ENCODE measurements around the gene HOXD3. TPM values are rescaled to one million over a fixed set of nuclear protein-coding genes. Genes with fewer than 3 reads are reported as not detected.
A peak's percentile ranks its signal among the peaks of the same experiment; 100 is the strongest.

Gene HOXD3
- polyA plus RNA-seq, 1 of the 3 experiments (the other 2 are of a cell fraction) = 0.81 TPM

DNA sequence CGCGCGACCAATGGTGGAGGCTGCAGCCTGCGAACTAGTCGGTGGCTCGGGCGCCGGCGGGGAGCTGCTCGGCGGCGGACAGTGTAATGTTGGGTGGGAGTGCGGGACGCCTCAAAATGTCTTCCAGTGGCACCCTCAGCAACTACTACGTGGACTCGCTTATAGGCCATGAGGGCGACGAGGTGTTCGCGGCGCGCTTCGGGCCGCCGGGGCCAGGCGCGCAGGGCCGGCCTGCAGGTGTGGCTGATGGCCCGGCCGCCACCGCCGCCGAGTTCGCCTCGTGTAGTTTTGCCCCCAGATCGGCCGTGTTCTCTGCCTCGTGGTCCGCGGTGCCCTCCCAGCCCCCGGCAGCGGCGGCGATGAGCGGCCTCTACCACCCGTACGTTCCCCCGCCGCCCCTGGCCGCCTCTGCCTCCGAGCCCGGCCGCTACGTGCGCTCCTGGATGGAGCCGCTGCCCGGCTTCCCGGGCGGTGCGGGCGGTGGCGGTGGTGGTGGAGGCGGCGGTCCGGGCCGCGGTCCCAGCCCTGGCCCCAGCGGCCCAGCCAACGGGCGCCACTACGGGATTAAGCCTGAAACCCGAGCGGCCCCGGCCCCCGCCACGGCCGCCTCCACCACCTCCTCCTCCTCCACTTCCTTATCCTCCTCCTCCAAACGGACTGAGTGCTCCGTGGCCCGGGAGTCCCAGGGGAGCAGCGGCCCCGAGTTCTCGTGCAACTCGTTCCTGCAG lies 34.3 kb upstream of the HOXD3 start, which contains the start of gene HOXD9:
Gene HOXD9, plus strand, starts transcription at position 37 of the 728 bp plus-strand sequence. Its CDS starts 50 bp downstream, at position 87.
- POLR2A ChIA-PET = interaction anchor here (0.5 to 4.1 kb wide), 12 partner anchors 9 to 1066 kb away, joined by 3 to 27 read pairs (median 4); partner anchors contain the start of gene HOXD1
- peaks cover 3% of the 10 kb centered on the region for H3F3A ChIP-seq (replicated peaks; ENCODE audit: insufficient read depth)
- H3K27me3 ChIP-seq (ENCODE audit: insufficient read depth) = peaks cover 5% of the 10 kb centered on the region
- TF ChIP-seq TEAD4 (IDR thresholded peaks at IDR 0.05; ENCODE audit: borderline replicate concordance, insufficient read depth) = no peak
- TF ChIP-seq POLR2AphosphoS5 (IDR thresholded peaks at IDR 0.05; ENCODE audit: low read depth, low read length) = peak; percentile 80
- TF ChIP-seq EZH2phosphoT487 (IDR thresholded peaks at IDR 0.05; ENCODE audit: borderline replicate concordance, low read depth) = no peak
- no peak for TF ChIP-seq ELF1 (IDR thresholded peaks at IDR 0.05)
- TF ChIP-seq TAF1 (IDR thresholded peaks at IDR 0.05; ENCODE audit: borderline replicate concordance, low read depth, low read length) = peak; percentile 54; the same call in 1 of the 2 replicates
- TF ChIP-seq USF1 (IDR thresholded peaks at IDR 0.05; ENCODE audit: borderline replicate concordance, low read depth) = no peak
- TF ChIP-seq MXI1 (IDR thresholded peaks at IDR 0.05; ENCODE audit: low read depth, low read length) = peak; percentile 76; the same call in 1 of the 2 replicates
- no peak for TF ChIP-seq JUND (IDR thresholded peaks at IDR 0.05)
- no peaks in the 10 kb centered on the region for H3K9me2 ChIP-seq
- peak within 1 kb of the TSS in 1 of 2 experiments; percentile 87; a peak in 2 of 4 replicates for H3K27ac ChIP-seq (ENCODE audit: low read depth in 2 of 2, low read length in 1 of 2)
- DNase-seq = peak; percentile 93
- H3K4me2 ChIP-seq = peak within 1 kb of the TSS; percentile 84
- peaks cover 4 to 16% of the 10 kb centered on the region in 2 experiments; a peak in 3 of 4 replicates for H3K4me1 ChIP-seq (ENCODE audit: control insufficient read depth in 1 of 2, insufficient read depth in 2 of 2, low read depth in 1 of 2, low read length in 1 of 2)
- H3K36me3 ChIP-seq (replicated peaks in 1 of 2; ENCODE audit: control insufficient read depth in 1 of 2, insufficient read depth in 2 of 2, low read length in 1 of 2) = no peaks in the 10 kb centered on the region
- peak within 1 kb of the TSS; percentile 94 for H2AFZ ChIP-seq (ENCODE audit: low read depth)
- CTCF ChIA-PET = interaction anchor here (0.6 to 26.1 kb wide), 19 partner anchors 8 to 1038 kb away, joined by 3 to 1047 read pairs (median 5); partner anchors contain the start of genes HOXD10, HOXD11 and HOXD13
- H4K20me1 ChIP-seq (ENCODE audit: insufficient read depth) = no peaks in the 10 kb centered on the region
- peak within 1 kb of the TSS; percentile 66 to 78 for H3K4me3 ChIP-seq (ENCODE audit: low read depth in 2 of 2, low read length in 1 of 2)
- H3K9me3 ChIP-seq = no peaks in the 10 kb centered on the region
- no peaks in the 10 kb centered on the region for H3K79me2 ChIP-seq (ENCODE audit: insufficient read depth)
- WGBS (ENCODE audit: low lambda C conversion rate) = 33% methylated on average over 37 of the region's 84 CpGs
- peak within 1 kb of the TSS; percentile 63 for H3K9ac ChIP-seq

DNA sequence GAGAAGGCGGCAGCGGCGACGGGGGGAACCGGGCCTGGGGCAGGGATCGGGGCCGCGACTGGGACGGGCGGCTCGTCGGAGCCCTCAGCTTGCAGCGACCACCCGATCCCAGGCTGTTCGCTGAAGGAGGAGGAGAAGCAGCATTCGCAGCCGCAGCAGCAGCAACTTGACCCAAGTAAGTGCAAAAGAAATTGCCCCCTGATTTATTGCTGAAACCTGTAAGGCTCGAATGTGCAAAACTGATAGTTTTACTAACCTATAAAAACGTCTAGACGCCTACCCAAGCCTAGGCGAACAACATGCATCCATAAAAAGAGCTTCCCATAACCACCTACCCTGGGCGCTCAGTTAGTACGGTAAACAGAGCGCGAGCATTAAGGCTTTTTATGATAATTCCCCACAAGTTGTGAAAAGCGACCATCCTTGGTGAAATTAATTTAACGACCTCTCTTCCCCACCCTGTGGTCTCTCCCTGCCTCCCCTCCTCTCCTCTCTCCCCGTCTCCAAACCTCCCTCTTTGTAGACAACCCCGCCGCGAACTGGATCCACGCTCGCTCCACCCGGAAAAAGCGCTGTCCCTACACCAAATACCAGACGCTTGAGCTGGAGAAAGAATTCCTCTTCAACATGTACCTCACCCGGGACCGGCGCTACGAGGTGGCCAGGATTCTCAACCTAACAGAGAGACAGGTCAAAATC lies 33.5 kb upstream of the HOXD3 start:
- Histone ChIP-seq H3K79me2 (ENCODE audit: insufficient read depth) (no peaks in the 10 kb centered on the region), H3F3A (replicated peaks; ENCODE audit: insufficient read depth) (peaks cover 3% of the 10 kb centered on the region), H3K4me1 (ENCODE audit: control insufficient read depth in 1 of 2, insufficient read depth in 2 of 2, low read depth in 1 of 2, low read length in 1 of 2) (peaks cover 4 to 16% of the 10 kb centered on the region in 2 experiments; a peak in 3 of 4 replicates), H3K9me2 (no peaks in the 10 kb centered on the region), H3K4me3 (ENCODE audit: low read depth in 2 of 2, low read length in 1 of 2) (peak overlapping the region; percentile 66 to 78), H3K9ac (peak overlapping the region; percentile 63), H3K9me3 (no peaks in the 10 kb centered on the region), H2AFZ (ENCODE audit: low read depth) (peak overlapping the region; percentile 94; the same call in 1 of the 2 replicates), H3K4me2 (peak overlapping the region; percentile 84), H3K27ac (ENCODE audit: low read depth in 2 of 2, low read length in 1 of 2) (peak overlapping the region in 1 of 2 experiments; percentile 87; a peak in 2 of 4 replicates), H3K27me3 (ENCODE audit: insufficient read depth) (no peaks in the 10 kb centered on the region; the same call in none of the 2 replicates), H4K20me1 (ENCODE audit: insufficient read depth) (no peaks in the 10 kb centered on the region), H3K36me3 (replicated peaks in 1 of 2; ENCODE audit: control insufficient read depth in 1 of 2, insufficient read depth in 2 of 2, low read length in 1 of 2) (no peaks in the 10 kb centered on the region)
- no peak for DNase-seq
- TF ChIP-seq JUND (IDR thresholded peaks at IDR 0.05) = no peak
- peak; percentile 12; the same call in 1 of the 2 replicates for TF ChIP-seq SIN3A (IDR thresholded peaks at IDR 0.05; ENCODE audit: borderline replicate concordance, low read depth, low read length)
- TF ChIP-seq NRF1 (IDR thresholded peaks at IDR 0.05; ENCODE audit: low read depth, low read length) = no peak
- no peak for TF ChIP-seq EZH2phosphoT487 (IDR thresholded peaks at IDR 0.05; ENCODE audit: borderline replicate concordance, low read depth)
- ChIA-PET CTCF (interaction anchor here (0.6 to 26.1 kb wide), 10 partner anchors 10 to 1038 kb away, joined by 3 to 1047 read pairs (median 16); partner anchors contain the start of genes HOXD10 and HOXD11), POLR2A (interaction anchor here (0.5 to 4.1 kb wide), 5 partner anchors 8 to 1065 kb away, joined by 3 to 27 read pairs (median 6); no protein-coding TSS in a partner anchor)
- 35% methylated on average over 27 of the region's 40 CpGs for WGBS (ENCODE audit: low lambda C conversion rate)
